ENCODE data around the gene GRPEL1. TPM values are rescaled to one million over a fixed set of nuclear protein-coding genes. Genes with fewer than 3 reads are reported as not detected.

GRPEL1 gene
- polyA plus RNA-seq, 3 donors, result 44.1 to 49.6 (median 45.4) TPM

DNA sequence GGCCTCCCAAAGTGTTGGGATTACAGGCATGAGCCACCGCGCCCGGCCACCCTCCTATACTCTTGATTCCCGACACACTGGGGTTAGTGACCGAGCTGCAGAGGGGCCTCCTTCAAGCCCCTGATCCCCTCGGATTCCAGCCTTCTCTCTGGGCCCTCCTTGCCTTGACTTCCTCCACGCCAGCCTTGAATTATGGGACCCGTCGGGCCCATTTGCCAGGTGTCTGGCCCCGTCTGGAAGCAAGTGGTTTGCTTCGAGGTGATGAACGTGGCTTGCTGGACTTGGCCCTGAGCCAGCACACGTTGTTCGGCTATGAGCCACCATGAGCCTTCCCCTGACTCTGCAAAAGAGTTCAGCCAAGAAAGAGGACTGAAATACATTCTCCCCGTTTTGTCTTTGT is 37.4 kb upstream of the GRPEL1 start:
- 54% methylated on average over 13 of the region's 15 CpGs for WGBS (ENCODE audit: insufficient coverage)
- peaks cover 14 to 31% (median 26%) of the 10 kb centered on the region in 3 donors for H3K27me3 Mint-ChIP-seq (ENCODE audit: low read depth in 3 of 3)
- H3K27ac Mint-ChIP-seq, result no peak overlapping the region

DNA sequence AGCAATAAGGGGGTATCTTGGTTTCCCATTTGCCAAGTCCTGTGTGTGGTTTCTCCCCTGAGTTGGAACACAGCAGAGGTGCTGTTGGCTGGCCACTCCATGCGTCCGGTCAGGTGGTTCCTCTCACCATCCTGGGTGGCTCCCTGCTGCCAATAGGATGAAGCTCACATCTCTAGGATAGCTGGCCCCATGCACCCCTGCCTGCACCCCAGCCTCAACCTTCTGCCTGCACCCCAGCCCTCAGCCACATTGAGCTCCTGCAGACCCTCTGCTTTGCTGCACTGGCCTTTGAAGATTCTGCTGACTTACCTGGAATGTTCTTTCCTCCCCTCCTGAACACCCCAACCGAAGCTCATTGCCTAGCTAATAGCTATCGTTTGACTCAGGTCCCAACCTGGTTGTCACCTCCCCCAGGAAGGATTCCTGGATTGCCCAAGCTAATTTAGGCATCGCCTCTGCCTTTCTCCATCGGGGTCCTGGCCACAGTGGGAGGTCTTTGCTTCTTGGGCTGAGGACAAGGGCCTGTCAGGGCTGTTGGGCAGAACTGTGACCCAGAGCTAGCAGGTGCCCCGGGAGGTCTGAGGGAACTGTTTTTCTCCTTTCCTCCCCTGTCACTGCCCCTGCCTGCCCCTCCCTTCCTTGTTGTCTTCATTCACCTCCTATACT is 36.6 kb upstream of the GRPEL1 start:
- no peak for DNase-seq
- Mint-ChIP-seq H3K4me3 (peak overlapping the region; percentile 31 to 48), H3K36me3 (no peaks in the 10 kb centered on the region), H3K4me1 (peaks cover 25% of the 10 kb centered on the region), H3K27me3 (ENCODE audit: low read depth in 3 of 3) (peaks cover 15 to 31% (median 27%) of the 10 kb centered on the region in 3 donors), H3K27ac (no peak overlapping the region), H3K9me3 (peaks cover 0 to 3% (median 0%) of the 10 kb centered on the region in 7 donors)
- peaks cover 22 to 26% of the 10 kb centered on the region in 2 donors for H3K4me1 ChIP-seq (ENCODE audit: control insufficient read depth in 1 of 2, insufficient read depth in 2 of 2, low read length in 2 of 2)
- H3K27me3 ChIP-seq (ENCODE audit: control insufficient read depth in 2 of 2, insufficient read depth in 2 of 2, low read length in 2 of 2), result peaks cover 0 to 18% of the 10 kb centered on the region in 2 donors
- H3K9ac ChIP-seq (ENCODE audit: insufficient read depth, low read length, poor library complexity, severe bottlenecking), result no peak overlapping the region
- H3K4me3 ChIP-seq (replicated peaks in 1 of 3; ENCODE audit: low read depth in 2 of 3, low read length in 3 of 3), result no peak overlapping the region
- H3K4me2 ChIP-seq (replicated peaks; ENCODE audit: extremely low read depth, low read length, poor library complexity, severe bottlenecking), result no peak overlapping the region
- no peaks in the 10 kb centered on the region for H3K79me2 ChIP-seq (ENCODE audit: insufficient read depth, low read length)
- no peaks in the 10 kb centered on the region for H3K36me3 ChIP-seq (replicated peaks in 1 of 2; ENCODE audit: control insufficient read depth in 1 of 2, insufficient read depth in 2 of 2, low read length in 2 of 2)
- WGBS (ENCODE audit: insufficient coverage), result 84% methylated on average over 6 of the region's 7 CpGs
- no peaks in the 10 kb centered on the region for H3K9me3 ChIP-seq (replicated peaks in 1 of 2; ENCODE audit: control insufficient read depth in 1 of 2, insufficient read depth in 1 of 2, low read length in 2 of 2)
- TF ChIP-seq, protein P1, sequence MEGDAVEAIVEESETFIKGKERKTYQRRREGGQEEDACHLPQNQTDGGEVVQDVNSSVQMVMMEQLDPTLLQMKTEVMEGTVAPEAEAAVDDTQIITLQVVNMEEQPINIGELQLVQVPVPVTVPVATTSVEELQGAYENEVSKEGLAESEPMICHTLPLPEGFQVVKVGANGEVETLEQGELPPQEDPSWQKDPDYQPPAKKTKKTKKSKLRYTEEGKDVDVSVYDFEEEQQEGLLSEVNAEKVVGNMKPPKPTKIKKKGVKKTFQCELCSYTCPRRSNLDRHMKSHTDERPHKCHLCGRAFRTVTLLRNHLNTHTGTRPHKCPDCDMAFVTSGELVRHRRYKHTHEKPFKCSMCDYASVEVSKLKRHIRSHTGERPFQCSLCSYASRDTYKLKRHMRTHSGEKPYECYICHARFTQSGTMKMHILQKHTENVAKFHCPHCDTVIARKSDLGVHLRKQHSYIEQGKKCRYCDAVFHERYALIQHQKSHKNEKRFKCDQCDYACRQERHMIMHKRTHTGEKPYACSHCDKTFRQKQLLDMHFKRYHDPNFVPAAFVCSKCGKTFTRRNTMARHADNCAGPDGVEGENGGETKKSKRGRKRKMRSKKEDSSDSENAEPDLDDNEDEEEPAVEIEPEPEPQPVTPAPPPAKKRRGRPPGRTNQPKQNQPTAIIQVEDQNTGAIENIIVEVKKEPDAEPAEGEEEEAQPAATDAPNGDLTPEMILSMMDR (IDR thresholded peaks at IDR 0.05), result no peak
- intact Hi-C loops (cut with micrococcal nuclease), result loop anchor here in 1 of 2 donors (10.0 kb wide), 1 partner anchor 530 kb away; the partner anchor contains the start of gene MAN2B2
- no peak overlapping the region for H3K27ac ChIP-seq (ENCODE audit: low read depth in 1 of 2, low read length in 2 of 2)
- H2AFZ ChIP-seq (ENCODE audit: insufficient read depth, low read depth, low read length, poor library complexity, severe bottlenecking), result no peak overlapping the region
- no peaks in the 10 kb centered on the region for H4K20me1 ChIP-seq (ENCODE audit: insufficient read depth, low read length)

More for the DNA sequence above, 37.4 kb upstream of the GRPEL1 start:
- Histone ChIP-seq H3K4me2 (replicated peaks; ENCODE audit: extremely low read depth, low read length, poor library complexity, severe bottlenecking) (no peak overlapping the region), H2AFZ (ENCODE audit: insufficient read depth, low read depth, low read length, poor library complexity, severe bottlenecking) (no peak overlapping the region), H3K36me3 (replicated peaks in 1 of 2; ENCODE audit: control insufficient read depth in 1 of 2, insufficient read depth in 2 of 2, low read length in 2 of 2) (no peaks in the 10 kb centered on the region), H3K4me3 (replicated peaks in 1 of 3; ENCODE audit: low read depth in 2 of 3, low read length in 3 of 3) (no peak overlapping the region), H3K9me3 (replicated peaks in 1 of 2; ENCODE audit: control insufficient read depth in 1 of 2, insufficient read depth in 1 of 2, low read length in 2 of 2) (no peaks in the 10 kb centered on the region), H3K9ac (ENCODE audit: insufficient read depth, low read length, poor library complexity, severe bottlenecking) (no peak overlapping the region), H3K27me3 (ENCODE audit: control insufficient read depth in 2 of 2, insufficient read depth in 2 of 2, low read length in 2 of 2) (peaks cover 0 to 18% of the 10 kb centered on the region in 2 donors), H3K79me2 (ENCODE audit: insufficient read depth, low read length) (no peaks in the 10 kb centered on the region), H3K27ac (ENCODE audit: low read depth in 1 of 2, low read length in 2 of 2) (no peak overlapping the region), H3K4me1 (ENCODE audit: control insufficient read depth in 1 of 2, insufficient read depth in 2 of 2, low read length in 2 of 2) (peaks cover 22 to 26% of the 10 kb centered on the region in 2 donors), H4K20me1 (ENCODE audit: insufficient read depth, low read length) (no peaks in the 10 kb centered on the region)
- TF ChIP-seq, protein P1 (IDR thresholded peaks at IDR 0.05), result no peak
- peak overlapping the region in 1 of 2 donors; percentile 39 for H3K4me3 Mint-ChIP-seq
- peaks cover 25% of the 10 kb centered on the region for H3K4me1 Mint-ChIP-seq
- DNase-seq, result no peak
- H3K9me3 Mint-ChIP-seq, result peaks cover 0 to 7% (median 5%) of the 10 kb centered on the region in 7 donors
- no peaks in the 10 kb centered on the region for H3K36me3 Mint-ChIP-seq
- intact Hi-C loops (cut with micrococcal nuclease), result loop anchor here in 1 of 2 donors (10.0 kb wide), 1 partner anchor 530 kb away; the partner anchor contains the start of gene MAN2B2

Measured in CD14-positive monocyte (primary cell).